H1 (cell line): ENCODE results near the gene ADAD2. TPM values are rescaled to one million over a fixed set of nuclear protein-coding genes. Genes with fewer than 3 reads are reported as not detected.

Source experiments
- CTCF ChIA-PET: fragments of 300-600 bp; sonication (Branson Sonifier 250); formaldehyde crosslinking; loops from one replicate; lab custom pipeline; 2021; ENCODE audit not compliant: partially characterized antibody; lab: Charles Lee
- POLR2A ChIA-PET: fragments of 300-600 bp; sonication (Branson Sonifier 250); formaldehyde crosslinking; loops from one replicate; lab custom pipeline; 2021; ENCODE audit warnings: inconsistent platforms; ENCODE audit not compliant: partially characterized antibody; lab: Charles Lee
- DNase-seq, 2 experiments: peaks; one replicate each; pipeline versions ENCODE4 v3.0.0 to v3.0.0-alpha.2; 2010 to 2022; ENCODE audit warnings: low spot score in 2 of 2, low read depth in 1 of 2, mixed read lengths in 1 of 2
- FAIRE-seq: peaks from 2 replicates; lab custom pipeline; 2011; peaks lifted over from hg19 to GRCh38; lab: Jason Lieb, UNC
- H2AFZ ChIP-seq: 2 replicates; pipeline ENCODE4 v1.8.1; 2012; ENCODE audit warnings: low read length, inconsistent platforms
- H2AK5ac ChIP-seq: 2 replicates; pipeline ENCODE4 v1.6.1; 2013; ENCODE audit warnings: low read depth, low read length
- H2BK120ac ChIP-seq: replicated peaks from 2 replicates; pipeline ENCODE3; 2013; ENCODE audit warnings: low read depth, low read length, inconsistent platforms
- H2BK12ac ChIP-seq: 2 replicates; pipeline ENCODE4 v1.6.1; 2013; ENCODE audit warnings: low read depth, low read length
- H2BK15ac ChIP-seq: 2 replicates; pipeline ENCODE4 v1.6.1; 2013; ENCODE audit warnings: low read length
- H2BK20ac ChIP-seq: 2 replicates; pipeline ENCODE4 v1.6.1; 2013; ENCODE audit warnings: low read length
- H2BK5ac ChIP-seq: 2 replicates; pipeline ENCODE4 v1.6.1; 2013; ENCODE audit warnings: low read depth, low read length
- H3K14ac ChIP-seq: 2 replicates; pipeline ENCODE4 v1.6.1; 2013; ENCODE audit warnings: inconsistent platforms; ENCODE audit not compliant: insufficient read length
- H3K18ac ChIP-seq: 2 replicates; pipeline ENCODE4 v1.6.1; 2013; ENCODE audit warnings: low read length; ENCODE audit errors: extremely low read depth
- H3K23ac ChIP-seq: 2 replicates; pipeline ENCODE4 v1.6.1; 2013; ENCODE audit warnings: inconsistent platforms; ENCODE audit not compliant: insufficient read length
- H3K23me2 ChIP-seq: 2 replicates; pipeline ENCODE4 v1.6.1; 2013; ENCODE audit warnings: low read depth, low read length
- H3K27ac ChIP-seq: 2 replicates; pipeline ENCODE4 v1.6.1; 2011; ENCODE audit warnings: low read depth, low read length, inconsistent platforms
- H3K27me3 ChIP-seq, 4 experiments: replicated peaks in 1 of 4; 1 replicate in 1 of 4; 2 replicates in 3 of 4; pipeline versions ENCODE4 v1.6.1 to v1.8.1; 2011 to 2013; ENCODE audit warnings: low read length in 3 of 4, mild to moderate bottlenecking in 3 of 4, inconsistent platforms in 2 of 4, mixed read lengths in 2 of 4, moderate library complexity in 1 of 4; ENCODE audit not compliant: control insufficient read depth in 3 of 4, insufficient read depth in 3 of 4; ENCODE audit errors: extremely low read depth in 1 of 4
- H3K36me3 ChIP-seq, 4 experiments: 2 replicates each; pipeline versions ENCODE4 v1.6.1 to v1.8.1; 2011 to 2013; ENCODE audit warnings: mild to moderate bottlenecking in 4 of 4, low read length in 3 of 4, moderate library complexity in 2 of 4, control low read depth in 1 of 4, inconsistent platforms in 1 of 4; ENCODE audit not compliant: insufficient read depth in 4 of 4, control insufficient read depth in 2 of 4
- H3K4ac ChIP-seq: replicated peaks from 2 replicates; pipeline ENCODE3; 2013; ENCODE audit warnings: low read length, low read depth, mixed read lengths, inconsistent platforms; ENCODE audit not compliant: insufficient read length
- H3K4me1 ChIP-seq, 4 experiments: replicated peaks in 1 of 4; 1 replicate in 1 of 4; 2 replicates in 3 of 4; pipeline versions ENCODE4 v1.6.1 to v1.8.1; 2011 to 2013; ENCODE audit warnings: low read length in 3 of 4, inconsistent platforms in 2 of 4, mixed read lengths in 1 of 4; ENCODE audit not compliant: insufficient read depth in 4 of 4, control insufficient read depth in 3 of 4
- H3K4me2 ChIP-seq, 2 experiments: 2 replicates each; pipeline versions ENCODE4 v1.6.1 to v1.8.1; 2011 to 2013; ENCODE audit warnings: low read depth in 2 of 2, low read length in 2 of 2, control low read depth in 1 of 2, inconsistent platforms in 1 of 2, mild to moderate bottlenecking in 1 of 2; ENCODE audit not compliant: insufficient read depth in 1 of 2
- H3K4me3 ChIP-seq, 4 experiments: fragments of 200-600, 300-600 bp in 1 of 4; sonication (generic), shearing (Covaris generic), sonication (Bioruptor Twin) in 1 of 4; 2 replicates each; pipeline versions ENCODE4 v1.5.1 to v1.8.1; 2011 to 2016; ENCODE audit warnings: low read length in 4 of 4, low read depth in 3 of 4, control low read depth in 2 of 4, inconsistent platforms in 2 of 4, mild to moderate bottlenecking in 2 of 4, mixed read lengths in 1 of 4, moderate library complexity in 1 of 4; ENCODE audit not compliant: insufficient read depth in 2 of 4; ENCODE audit errors: extremely low read depth in 1 of 4
- H3K56ac ChIP-seq: replicated peaks from 2 replicates; pipeline ENCODE3; 2013; ENCODE audit warnings: low read depth, mild to moderate bottlenecking, mixed read lengths, low read length, inconsistent platforms; ENCODE audit not compliant: insufficient read length
- H3K79me1 ChIP-seq: 2 replicates; pipeline ENCODE4 v1.6.1; 2013; ENCODE audit warnings: low read depth, low read length, control low read depth
- H3K79me2 ChIP-seq, 2 experiments: 2 replicates each; pipeline versions ENCODE4 v1.6.1 to v1.8.1; 2012 to 2013; ENCODE audit warnings: low read length in 2 of 2, mild to moderate bottlenecking in 2 of 2, inconsistent platforms in 1 of 2; ENCODE audit not compliant: insufficient read depth in 2 of 2, control insufficient read depth in 1 of 2
- H3K9ac ChIP-seq, 4 experiments: replicated peaks in 1 of 4; 1 replicate in 1 of 4; 2 replicates in 3 of 4; pipeline versions ENCODE4 v1.6.1 to v1.8.1; 2011 to 2013; ENCODE audit warnings: low read depth in 3 of 4, low read length in 3 of 4, control low read depth in 2 of 4, mild to moderate bottlenecking in 2 of 4, moderate library complexity in 2 of 4, inconsistent platforms in 1 of 4; ENCODE audit errors: extremely low read depth in 1 of 4
- H3K9me3 ChIP-seq, 2 experiments: 2 replicates each; pipeline versions ENCODE4 v1.6.1 to v1.8.1; 2012 to 2013; ENCODE audit warnings: mild to moderate bottlenecking in 2 of 2, moderate library complexity in 2 of 2, control low read depth in 1 of 2, inconsistent platforms in 1 of 2, low read depth in 1 of 2, low read length in 1 of 2, mixed read lengths in 1 of 2; ENCODE audit not compliant: insufficient read depth in 2 of 2
- H4K20me1 ChIP-seq, 2 experiments: replicated peaks in 1 of 2; 2 replicates each; pipeline versions ENCODE3 to v1.8.1; 2011 to 2013; ENCODE audit warnings: inconsistent platforms in 2 of 2, low read length in 2 of 2, mild to moderate bottlenecking in 1 of 2; ENCODE audit not compliant: insufficient read depth in 2 of 2, control insufficient read depth in 1 of 2
- H4K5ac ChIP-seq: 2 replicates; pipeline ENCODE4 v1.6.1; 2013; ENCODE audit warnings: low read length, low read depth, mixed read lengths, inconsistent platforms; ENCODE audit not compliant: insufficient read length
- H4K8ac ChIP-seq: 2 replicates; pipeline ENCODE4 v1.8.0; 2013; ENCODE audit warnings: mild to moderate bottlenecking, moderate library complexity, low read length, inconsistent platforms; ENCODE audit not compliant: insufficient read depth; ENCODE audit errors: extremely low read depth
- H4K91ac ChIP-seq: replicated peaks from 2 replicates; pipeline ENCODE3; 2013; ENCODE audit warnings: low read length, mixed read lengths, inconsistent platforms; ENCODE audit not compliant: insufficient read length
- ATF2 ChIP-seq: IDR thresholded peaks from 2 replicates; pipeline ENCODE4 v1.6.1; 2012; ENCODE audit warnings: low read length, inconsistent platforms
- BACH1 ChIP-seq: IDR thresholded peaks from 2 replicates; pipeline ENCODE4 v1.6.1; 2012; ENCODE audit warnings: low read length, improper control_type of control experiment
- BCL11A ChIP-seq, 2 experiments: IDR thresholded peaks; one replicate each; pipeline ENCODE4 v1.6.1; 2011; ENCODE audit warnings: low read depth in 2 of 2, low read length in 2 of 2, mild to moderate bottlenecking in 2 of 2
- CBX8 ChIP-seq: fragments of 300-800, 300-1000 bp; sonication (generic); IDR thresholded peaks from 2 replicates; pipeline ENCODE4 v1.7.1; 2016; ENCODE audit warnings: low read depth, low read length, borderline replicate concordance
- KDM1A ChIP-seq: fragments of 200-600, 300-600 bp; sonication (generic); IDR thresholded peaks from 2 replicates; pipeline ENCODE4 v1.7.1; 2016; ENCODE audit warnings: mild to moderate bottlenecking, low read length, borderline replicate concordance
- KDM5A ChIP-seq: fragments of 200-600 bp; IDR thresholded peaks from 2 replicates; pipeline ENCODE4 v1.7.1; 2012; ENCODE audit warnings: mild to moderate bottlenecking, low read length, inconsistent platforms, mixed read lengths
- MAX ChIP-seq: IDR thresholded peaks from 2 replicates; pipeline ENCODE4 v1.6.1; 2012; ENCODE audit warnings: inconsistent platforms
- POLR2A ChIP-seq, 2 experiments: IDR thresholded peaks; 1 replicate in 1 of 2; 2 replicates in 1 of 2; pipeline ENCODE4 v1.6.1; 2011; ENCODE audit warnings: low read depth in 2 of 2, low read length in 2 of 2, mild to moderate bottlenecking in 2 of 2; ENCODE audit errors: control extremely low read depth in 1 of 2
- POU5F1 ChIP-seq: IDR thresholded peaks from 2 replicates; pipeline ENCODE4 v1.6.1; 2011; ENCODE audit warnings: low read depth, mild to moderate bottlenecking, low read length, moderate library complexity
- SIN3A ChIP-seq, 2 experiments: IDR thresholded peaks in 1 of 2; conservative IDR thresholded peaks in 1 of 2; 2 replicates each; pipeline ENCODE4 v1.6.1; 2011 to 2012; ENCODE audit warnings: low read length in 2 of 2, improper control_type of control experiment in 1 of 2, low read depth in 1 of 2, mild to moderate bottlenecking in 1 of 2
- SP1 ChIP-seq: IDR thresholded peaks from 2 replicates; pipeline ENCODE4 v1.6.1; 2011; ENCODE audit warnings: low read depth, low read length
- TAF7 ChIP-seq: optimal IDR thresholded peaks from 2 replicates; pipeline ENCODE3; 2011; ENCODE audit warnings: low read depth, mild to moderate bottlenecking, inconsistent platforms, low read length, moderate library complexity, borderline replicate concordance
- TEAD4 ChIP-seq: IDR thresholded peaks from 2 replicates; pipeline ENCODE4 v1.6.1; 2012; ENCODE audit warnings: low read depth, low read length, inconsistent platforms, mixed read lengths
- YY1 ChIP-seq: IDR thresholded peaks from 2 replicates; pipeline ENCODE4 v1.6.1; 2011; ENCODE audit warnings: low read depth, mild to moderate bottlenecking, low read length
- WGBS, 2 experiments: shearing (Covaris generic) in 1 of 2; methylation state at CpG; one replicate each; pipeline versions ENCODE4 v1.1.6 to v1.1.7; 2013 to 2015; ENCODE audit warnings: low lambda C conversion rate in 2 of 2, mixed read lengths in 2 of 2, inconsistent platforms in 1 of 2, low coverage in 1 of 2, missing lambda C conversion rate in 1 of 2; ENCODE audit not compliant: insufficient replicate concordance in 2 of 2, insufficient coverage in 1 of 2, insufficient read length in 1 of 2; ENCODE audit errors: extremely low coverage in 1 of 2, missing lambda C conversion rate in 1 of 2; 5-methylcytosine and 5-hydroxymethylcytosine counted together
- polyA plus RNA-seq, 7 experiments: library from polyadenylated mRNA; depleted of rRNA in 3 of 7; stranded (reverse) in 5 of 7; unstranded in 2 of 7; fragments of >200 nt in 5 of 7; fragments of 200-250 nt in 2 of 7; gene quantifications; 1 replicate in 5 of 7; 2 replicates in 1 of 7; 4 replicates in 1 of 7; pipeline versions ENCODE4 v1.2.1 to v1.2.3, GENCODE V29; 2011 to 2013; ENCODE audit warnings: missing spikeins in 2 of 7, mixed read lengths in 2 of 7
- total RNA-seq: library from RNA; stranded (reverse); fragmentation: NEBNext Ultra II Directional; extraction: Animal tissue kit (Norgen Biotek cat#: 25700); gene quantifications from 2 replicates; pipeline ENCODE4 v1.2.1, GENCODE V29; 2021

ADAD2 gene
- total and polyA plus RNA-seq, 2 of the 8 experiments (the other 6 are each of a cell fraction or from before 2014, with no cell fraction given) = 1.2 to 1.3 TPM

- Histone ChIP-seq H3K9ac (no peak overlapping the region), H3K56ac (no peak overlapping the region), H4K91ac (no peak overlapping the region), H2BK5ac (no peak overlapping the region), H4K5ac (no peak overlapping the region), H3K36me3 (no peaks in the 10 kb centered on the region), H3K18ac (no peak overlapping the region), H3K79me1 (no peaks in the 10 kb centered on the region), H3K27me3 (no peaks in the 10 kb centered on the region), H2BK12ac (no peak overlapping the region), H3K23ac (no peak overlapping the region), H3K4me3 (no peak overlapping the region), H3K27ac (no peak overlapping the region), H2BK20ac (no peak overlapping the region), H2BK120ac (no peak overlapping the region), H3K14ac (no peak overlapping the region), H3K23me2 (no peaks in the 10 kb centered on the region), H3K4me1 (peaks cover 0 to 5% (median 0%) of the 10 kb centered on the region in 4 experiments; a peak in 2 of 7 replicates), H3K4ac (no peak overlapping the region), H3K4me2 (no peak overlapping the region), H2AFZ (no peak overlapping the region), H3K9me3 (no peaks in the 10 kb centered on the region), H3K79me2 (no peaks in the 10 kb centered on the region), H2AK5ac (no peak overlapping the region), H4K8ac (no peak overlapping the region), H2BK15ac (no peak overlapping the region), H4K20me1 (no peaks in the 10 kb centered on the region)
- POLR2A ChIA-PET = no interaction called here
- FAIRE-seq (no peak), DNase-seq (no peak)
- CTCF ChIA-PET = no interaction called here
- WGBS, 2 experiments = 82% methylated on average over 3 of the region's 4 CpGs; no CpG with 5 or more reads in 1 of the 2 experiments
- no peak for TF ChIP-seq TEAD4
- TF ChIP-seq KDM1A = no peak
- no peak for TF ChIP-seq POU5F1
- no peak for TF ChIP-seq YY1
- no peak for TF ChIP-seq KDM5A
- no peak for TF ChIP-seq BACH1
- no peak for TF ChIP-seq POLR2A (IDR thresholded peaks at IDR 0.05; ENCODE audit: control extremely low read depth in 1 of 2, low read depth in 2 of 2, low read length in 2 of 2)
- no peak for TF ChIP-seq TAF7
- no peak for TF ChIP-seq ATF2
- TF ChIP-seq SP1 = no peak
- no peak for TF ChIP-seq BCL11A (IDR thresholded peaks at IDR 0.05; ENCODE audit: low read depth in 2 of 2, low read length in 2 of 2)
- no peak for TF ChIP-seq CBX8
- TF ChIP-seq MAX = no peak
- TF ChIP-seq SIN3A (conservative IDR thresholded peaks at IDR 0.05 in 1 of 2, IDR thresholded peaks at IDR 0.05 in 1 of 2; ENCODE audit: low read depth in 1 of 2, low read length in 2 of 2) = no peak
These were observed 21.7 kb downstream of the ADAD2 start for GRCh38 chr16:84212631-84213030.
